Measurements from ENCODE around the gene UTP25.

The UTP25 gene

GRCh38 chr1:209839875-209840546 is 12.2 kb downstream of the UTP25 start:
- no peak for DNase-seq (ENCODE audit: low read depth, low spot score)

GRCh38 chr1:209840611-209841010 is 12.8 kb downstream of the UTP25 start:
- no peak for DNase-seq (ENCODE audit: low read depth, low spot score)

GRCh38 chr1:209844695-209845407 is 17.1 kb downstream of the UTP25 start:
- DNase-seq (ENCODE audit: low read depth, low spot score) = no peak

- no peak for DNase-seq (ENCODE audit: low read depth, low spot score)
These were observed 17.6 kb downstream of the UTP25 start for GRCh38 chr1:209845408-209845725.

- DNase-seq (ENCODE audit: low read depth, low spot score) = no peak
These were observed 21.6 kb downstream of the UTP25 start for GRCh38 chr1:209849388-209849787.

GRCh38 chr1:209850342-209850979 is 22.7 kb downstream of the UTP25 start:
- no peak for DNase-seq (ENCODE audit: low read depth, low spot score)

GRCh38 chr1:209853676-209854075 is 25.9 kb downstream of the UTP25 start:
- DNase-seq (ENCODE audit: low read depth, low spot score) = no peak

- DNase-seq (ENCODE audit: low read depth, low spot score) = no peak
These were observed 26.4 kb downstream of the UTP25 start for GRCh38 chr1:209854196-209854595.

- no peak for DNase-seq (ENCODE audit: low read depth, low spot score)
These were observed 27.2 kb downstream of the UTP25 start for GRCh38 chr1:209855006-209855405.

GRCh38 chr1:209855623-209856022 is 27.9 kb downstream of the UTP25 start:
- no peak for DNase-seq (ENCODE audit: low read depth, low spot score)

- DNase-seq (ENCODE audit: low read depth, low spot score) = no peak
These were observed 30.9 kb downstream of the UTP25 start for GRCh38 chr1:209858561-209859103.

- DNase-seq (ENCODE audit: low read depth, low spot score) = peak; percentile 42
These were observed 32.6 kb downstream of the UTP25 start for GRCh38 chr1:209860293-209860881.

GRCh38 chr1:209861242-209861641 is 33.5 kb downstream of the UTP25 start:
- DNase-seq (ENCODE audit: low read depth, low spot score) = no peak

- no peak for DNase-seq (ENCODE audit: low read depth, low spot score)
These were observed 34.9 kb downstream of the UTP25 start for GRCh38 chr1:209862391-209863356.

- DNase-seq (ENCODE audit: low read depth, low spot score) = no peak
These were observed 36.2 kb downstream of the UTP25 start for GRCh38 chr1:209863766-209864485.

- no peak for DNase-seq (ENCODE audit: low read depth, low spot score)
These were observed 38.4 kb downstream of the UTP25 start for GRCh38 chr1:209866201-209866600.

GRCh38 chr1:209869291-209870149 is 41.7 kb downstream of the UTP25 start:
- DNase-seq (ENCODE audit: low read depth, low spot score) = no peak

- DNase-seq (ENCODE audit: low read depth, low spot score) = no peak
These were observed 42.5 kb downstream of the UTP25 start for GRCh38 chr1:209870151-209870831.

- DNase-seq (ENCODE audit: low read depth, low spot score) = no peak
These were observed 43.2 kb downstream of the UTP25 start for GRCh38 chr1:209871006-209871405.
